Stomach (tissue), 4 donors: ENCODE data around the gene FAM124B.

ENCODE experiments used
- CTCF ChIP-seq, 7 experiments: fragments of 450-650 bp in 4 of 7; fragments of 200-600 bp in 3 of 7; sonication (generic) in 3 of 7; IDR thresholded peaks; one replicate each; pipeline ENCODE4 v1.5.1; 2016 to 2019; ENCODE audit warnings: antibody characterized with exemption in 7 of 7, control low read depth in 2 of 7, mild to moderate bottlenecking in 1 of 7
- POLR2A ChIP-seq, 4 donors: fragments of 450-650 bp; IDR thresholded peaks; one replicate each; pipeline ENCODE4 v1.6.1; 2016; ENCODE audit warnings: antibody characterized with exemption in 4 of 4, control low read depth in 2 of 4, mild to moderate bottlenecking in 1 of 4, moderate library complexity in 1 of 4
- POLR2AphosphoS5 ChIP-seq, 3 donors: sonication (generic); formaldehyde crosslinking; IDR thresholded peaks; one replicate each; pipeline ENCODE4 v1.6.1; 2016; ENCODE audit warnings: antibody characterized with exemption in 3 of 3

DNA sequence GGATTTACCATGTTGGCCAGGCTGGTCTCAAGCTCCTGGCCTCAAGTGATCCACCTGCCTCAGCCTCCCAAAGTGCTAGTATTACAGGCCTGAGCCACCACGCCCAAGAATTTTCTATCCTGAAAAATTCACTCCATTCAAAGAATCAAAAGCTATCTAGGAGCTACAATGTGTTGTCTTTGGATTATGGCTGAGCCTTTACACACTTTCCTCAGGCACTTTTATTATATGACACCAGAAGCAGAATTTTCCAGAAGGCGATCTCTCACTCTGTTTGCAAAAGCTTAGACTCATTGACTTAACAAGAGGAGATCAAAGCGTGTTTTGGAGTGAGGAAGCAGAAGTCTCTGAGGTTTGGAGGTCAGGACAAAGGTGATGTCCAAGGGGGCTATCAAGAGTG is 3.6 kb downstream of the FAM124B start:
- no peak for TF ChIP-seq POLR2AphosphoS5 (IDR thresholded peaks at IDR 0.05)
- no peak for TF ChIP-seq CTCF (IDR thresholded peaks at IDR 0.05)
- no peak for TF ChIP-seq POLR2A (IDR thresholded peaks at IDR 0.05)
